ENCODE measurements around the gene CRISP1.

DNA sequence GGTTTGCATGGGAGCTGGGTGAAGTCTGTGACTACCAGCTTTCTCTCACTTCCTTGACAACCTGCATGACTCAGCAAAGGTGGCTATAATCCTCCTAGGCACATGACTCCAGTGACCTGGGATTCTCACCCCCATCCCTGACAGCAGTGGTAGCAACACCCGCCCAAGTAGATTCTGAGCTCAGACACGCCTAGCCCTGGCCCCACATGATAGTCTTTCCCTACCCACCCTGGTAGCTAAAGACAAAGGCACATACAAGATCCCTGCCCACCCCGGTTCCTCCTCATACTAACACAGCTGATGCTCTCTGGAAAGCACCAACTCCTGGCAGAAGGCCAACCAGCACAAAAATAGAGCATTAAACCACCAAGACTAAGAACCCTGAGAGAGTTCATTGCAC lies 25.9 kb upstream of the CRISP1 start:
- no peak for TF ChIP-seq POLR2AphosphoS5 (IDR thresholded peaks at IDR 0.05)
- TF ChIP-seq, protein P1, sequence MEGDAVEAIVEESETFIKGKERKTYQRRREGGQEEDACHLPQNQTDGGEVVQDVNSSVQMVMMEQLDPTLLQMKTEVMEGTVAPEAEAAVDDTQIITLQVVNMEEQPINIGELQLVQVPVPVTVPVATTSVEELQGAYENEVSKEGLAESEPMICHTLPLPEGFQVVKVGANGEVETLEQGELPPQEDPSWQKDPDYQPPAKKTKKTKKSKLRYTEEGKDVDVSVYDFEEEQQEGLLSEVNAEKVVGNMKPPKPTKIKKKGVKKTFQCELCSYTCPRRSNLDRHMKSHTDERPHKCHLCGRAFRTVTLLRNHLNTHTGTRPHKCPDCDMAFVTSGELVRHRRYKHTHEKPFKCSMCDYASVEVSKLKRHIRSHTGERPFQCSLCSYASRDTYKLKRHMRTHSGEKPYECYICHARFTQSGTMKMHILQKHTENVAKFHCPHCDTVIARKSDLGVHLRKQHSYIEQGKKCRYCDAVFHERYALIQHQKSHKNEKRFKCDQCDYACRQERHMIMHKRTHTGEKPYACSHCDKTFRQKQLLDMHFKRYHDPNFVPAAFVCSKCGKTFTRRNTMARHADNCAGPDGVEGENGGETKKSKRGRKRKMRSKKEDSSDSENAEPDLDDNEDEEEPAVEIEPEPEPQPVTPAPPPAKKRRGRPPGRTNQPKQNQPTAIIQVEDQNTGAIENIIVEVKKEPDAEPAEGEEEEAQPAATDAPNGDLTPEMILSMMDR (IDR thresholded peaks at IDR 0.05 in 8 of 11, conservative IDR thresholded peaks at IDR 0.05 in 3 of 11): no peak

All from spleen (tissue), 7 donors.